GM21367 (cell line): ENCODE data around the gene ZNF76.
A peak's percentile ranks its signal among the peaks of the same experiment; 100 is the strongest.

Experiments
- ATAC-seq: cut with Tn5 transposase; IDR thresholded peaks from one replicate; pipeline ENCODE4 v1.9.1; 2021; ENCODE audit not compliant: unreplicated experiment

ZNF76 gene

GRCh38 chr6:35259194-35259947, at the start of gene ZNF76:
Gene ZNF76 (plus strand): TSS chr6:35259735. CDS start chr6:35281152, 21,417 bp downstream.
- ATAC-seq: peak; percentile 75

GRCh38 chr6:35213298-35213791, 46.2 kb upstream of the ZNF76 start:
- ATAC-seq: no peak

GRCh38 chr6:35213824-35214756, 45.4 kb upstream of the ZNF76 start, which contains the start of gene SCUBE3:
Gene SCUBE3 (plus strand): TSS chr6:35213956. CDS start chr6:35214419, 463 bp downstream.
- no peak for ATAC-seq

- ATAC-seq: no peak
These were observed 44.5 kb upstream of the ZNF76 start for GRCh38 chr6:35214869-35215664.

GRCh38 chr6:35215665-35216411, 43.7 kb upstream of the ZNF76 start:
- no peak for ATAC-seq

- ATAC-seq: no peak
These were observed 43.2 kb upstream of the ZNF76 start for GRCh38 chr6:35216412-35216732.

- no peak for ATAC-seq
These were observed 42.4 kb upstream of the ZNF76 start for GRCh38 chr6:35216851-35217811.

- no peak for ATAC-seq
These were observed 41.5 kb upstream of the ZNF76 start for GRCh38 chr6:35218021-35218420.

GRCh38 chr6:35218456-35218855, 41.1 kb upstream of the ZNF76 start:
- no peak for ATAC-seq

- no peak for ATAC-seq
These were observed 39.7 kb upstream of the ZNF76 start for GRCh38 chr6:35219683-35220326.

GRCh38 chr6:35220711-35221110, 38.8 kb upstream of the ZNF76 start:
- ATAC-seq: no peak

- no peak for ATAC-seq
These were observed 36.1 kb upstream of the ZNF76 start for GRCh38 chr6:35223396-35223795.

- ATAC-seq: no peak
These were observed 34.8 kb upstream of the ZNF76 start for GRCh38 chr6:35224720-35225119.

GRCh38 chr6:35228481-35228880, 31.1 kb upstream of the ZNF76 start:
- ATAC-seq: no peak

- no peak for ATAC-seq
These were observed 30.2 kb upstream of the ZNF76 start for GRCh38 chr6:35229304-35229703.

- ATAC-seq: no peak
These were observed 29.0 kb upstream of the ZNF76 start for GRCh38 chr6:35230498-35230897.

GRCh38 chr6:35230950-35231349, 28.6 kb upstream of the ZNF76 start:
- no peak for ATAC-seq

GRCh38 chr6:35231563-35231962, 28.0 kb upstream of the ZNF76 start:
- no peak for ATAC-seq

- no peak for ATAC-seq
These were observed 24.6 kb upstream of the ZNF76 start for GRCh38 chr6:35234901-35235300.
